IPS-18c (cell line): ENCODE measurements around the gene TFF2.

Source experiments
- H3K4me3 ChIP-seq: 2 replicates; pipeline ENCODE4 v1.7.0; 2013; ENCODE audit warnings: low read depth, mild to moderate bottlenecking, low read length, moderate library complexity; ENCODE audit not compliant: insufficient read depth
- H3K9me3 ChIP-seq: one replicate; pipeline ENCODE4 v1.6.1; 2013; ENCODE audit warnings: mild to moderate bottlenecking, low read length, moderate library complexity; ENCODE audit not compliant: control insufficient read depth, insufficient read depth

Gene TFF2

GRCh38 chr21:42357307-42357706, 6.5 kb upstream of the TFF2 start:
- Histone ChIP-seq H3K4me3 (no peak overlapping the region), H3K9me3 (peaks cover 5% of the 10 kb centered on the region)

GRCh38 chr21:42356650-42357049, 5.9 kb upstream of the TFF2 start:
- H3K9me3 ChIP-seq, result peaks cover 5% of the 10 kb centered on the region
- H3K4me3 ChIP-seq, result no peak overlapping the region

- Histone ChIP-seq H3K4me3 (no peak overlapping the region), H3K9me3 (peaks cover 5% of the 10 kb centered on the region)
These were observed 5.3 kb upstream of the TFF2 start for GRCh38 chr21:42356046-42356445.

- no peaks in the 10 kb centered on the region for H3K9me3 ChIP-seq
- H3K4me3 ChIP-seq, result no peak overlapping the region
These were observed 2.8 kb upstream of the TFF2 start for GRCh38 chr21:42353623-42354022.

- no peaks in the 10 kb centered on the region for H3K9me3 ChIP-seq
- no peak overlapping the region for H3K4me3 ChIP-seq
These were observed 1.8 kb upstream of the TFF2 start for GRCh38 chr21:42352441-42353095.

GRCh38 chr21:42351626-42352440, 1.0 kb upstream of the TFF2 start:
- H3K9me3 ChIP-seq, result no peaks in the 10 kb centered on the region
- no peak overlapping the region for H3K4me3 ChIP-seq

GRCh38 chr21:42350318-42350910, 380 bp downstream of the TFF2 start:
- no peaks in the 10 kb centered on the region for H3K9me3 ChIP-seq
- no peak overlapping the region for H3K4me3 ChIP-seq

- no peak overlapping the region for H3K4me3 ChIP-seq
These were observed 1.1 kb downstream of the TFF2 start for GRCh38 chr21:42349420-42350317.

GRCh38 chr21:42348762-42349161, 2.0 kb downstream of the TFF2 start:
- Histone ChIP-seq H3K4me3 (no peak overlapping the region), H3K9me3 (no peaks in the 10 kb centered on the region)

More at GRCh38 chr21:42349420-42350317, 1.1 kb downstream of the TFF2 start:
- no peaks in the 10 kb centered on the region for H3K9me3 ChIP-seq

GRCh38 chr21:42347601-42348327, 3.0 kb downstream of the TFF2 start:
- Histone ChIP-seq H3K9me3 (no peaks in the 10 kb centered on the region), H3K4me3 (no peak overlapping the region)

- Histone ChIP-seq H3K9me3 (no peaks in the 10 kb centered on the region), H3K4me3 (no peak overlapping the region)
These were observed 3.8 kb downstream of the TFF2 start for GRCh38 chr21:42346866-42347600.

GRCh38 chr21:42346441-42346840, 4.4 kb downstream of the TFF2 start:
- no peak overlapping the region for H3K4me3 ChIP-seq
- H3K9me3 ChIP-seq, result no peaks in the 10 kb centered on the region

GRCh38 chr21:42344631-42345030, 6.2 kb downstream of the TFF2 start:
- H3K9me3 ChIP-seq, result no peaks in the 10 kb centered on the region
- no peak overlapping the region for H3K4me3 ChIP-seq

GRCh38 chr21:42343963-42344510, 6.8 kb downstream of the TFF2 start:
- H3K9me3 ChIP-seq, result no peaks in the 10 kb centered on the region
- H3K4me3 ChIP-seq, result no peak overlapping the region

GRCh38 chr21:42343556-42343955, 7.2 kb downstream of the TFF2 start:
- H3K9me3 ChIP-seq, result no peaks in the 10 kb centered on the region
- no peak overlapping the region for H3K4me3 ChIP-seq

GRCh38 chr21:42343101-42343500, 7.7 kb downstream of the TFF2 start:
- no peak overlapping the region for H3K4me3 ChIP-seq
- H3K9me3 ChIP-seq, result no peaks in the 10 kb centered on the region
